ENCODE data around the gene ERI2. TPM values are rescaled to one million over a fixed set of nuclear protein-coding genes. Genes with fewer than 3 reads are reported as not detected.
"Not testable (repeated sequence)": the region's sequence is repeated elsewhere in the genome, so short reads cannot be mapped to it uniquely, and the experiment has no call there.

ERI2 gene
- total RNA-seq, 1 donor from 2014 or later, result 9.8 TPM

DNA sequence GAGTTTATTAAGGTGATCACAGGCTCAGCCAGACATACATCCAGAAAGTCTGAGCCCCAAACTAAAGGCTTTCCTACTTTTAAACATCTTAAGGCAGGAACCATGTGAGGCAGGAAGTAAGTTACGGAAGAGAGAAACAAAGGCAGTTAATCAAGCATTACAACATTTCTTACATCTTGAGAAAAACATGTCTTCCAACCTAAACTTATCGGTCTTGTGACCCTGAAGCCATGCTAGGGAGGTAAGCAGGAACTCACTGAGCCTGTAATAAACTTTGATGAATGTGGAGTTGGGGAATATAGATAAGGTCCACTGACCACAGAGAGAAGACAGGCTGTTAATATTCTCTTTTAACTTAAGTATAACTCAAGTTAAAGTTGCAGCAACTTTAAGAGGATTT is 45.9 kb downstream of the ERI2 start:
- intact Hi-C loops (cut with micrococcal nuclease), result no loop called here
- no peak overlapping the region for H3K27ac ChIP-seq (replicated peaks)
- TF ChIP-seq, protein P1, sequence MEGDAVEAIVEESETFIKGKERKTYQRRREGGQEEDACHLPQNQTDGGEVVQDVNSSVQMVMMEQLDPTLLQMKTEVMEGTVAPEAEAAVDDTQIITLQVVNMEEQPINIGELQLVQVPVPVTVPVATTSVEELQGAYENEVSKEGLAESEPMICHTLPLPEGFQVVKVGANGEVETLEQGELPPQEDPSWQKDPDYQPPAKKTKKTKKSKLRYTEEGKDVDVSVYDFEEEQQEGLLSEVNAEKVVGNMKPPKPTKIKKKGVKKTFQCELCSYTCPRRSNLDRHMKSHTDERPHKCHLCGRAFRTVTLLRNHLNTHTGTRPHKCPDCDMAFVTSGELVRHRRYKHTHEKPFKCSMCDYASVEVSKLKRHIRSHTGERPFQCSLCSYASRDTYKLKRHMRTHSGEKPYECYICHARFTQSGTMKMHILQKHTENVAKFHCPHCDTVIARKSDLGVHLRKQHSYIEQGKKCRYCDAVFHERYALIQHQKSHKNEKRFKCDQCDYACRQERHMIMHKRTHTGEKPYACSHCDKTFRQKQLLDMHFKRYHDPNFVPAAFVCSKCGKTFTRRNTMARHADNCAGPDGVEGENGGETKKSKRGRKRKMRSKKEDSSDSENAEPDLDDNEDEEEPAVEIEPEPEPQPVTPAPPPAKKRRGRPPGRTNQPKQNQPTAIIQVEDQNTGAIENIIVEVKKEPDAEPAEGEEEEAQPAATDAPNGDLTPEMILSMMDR (IDR thresholded peaks at IDR 0.05; ENCODE audit: borderline replicate concordance), result no peak

DNA sequence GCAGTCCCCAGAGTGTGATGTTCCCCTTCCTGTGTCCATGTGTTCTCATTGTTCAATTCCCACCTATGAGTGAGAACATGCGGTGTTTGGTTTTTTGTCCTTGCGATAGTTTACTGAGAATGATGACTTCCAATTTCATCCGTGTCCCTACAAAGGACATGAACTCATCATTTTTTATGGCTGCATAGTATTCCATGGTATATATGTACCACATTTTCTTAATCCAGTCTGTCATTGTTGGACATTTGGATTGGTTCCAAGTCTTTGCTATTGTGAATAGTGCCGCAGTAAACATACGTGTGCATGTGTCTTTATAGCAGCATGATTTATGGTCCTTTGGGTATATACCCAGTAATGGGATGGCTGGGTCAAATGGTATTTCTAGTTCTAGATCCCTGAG is 50.5 kb downstream of the ERI2 start:
- H3K9me3 ChIP-seq (replicated peaks); H3K27ac ChIP-seq (replicated peaks); H3K27me3 ChIP-seq (ENCODE audit: low read depth); intact Hi-C loops (cut with micrococcal nuclease); H3K36me3 ChIP-seq; H3K4me3 ChIP-seq; H3K4me1 ChIP-seq; DNase-seq: not testable (repeated sequence)

More for the DNA sequence above, 45.9 kb downstream of the ERI2 start:
- H3K4me1 ChIP-seq, result peaks cover 8% of the 10 kb centered on the region
- peaks cover 4% of the 10 kb centered on the region for H3K9me3 ChIP-seq (replicated peaks)
- H3K36me3 ChIP-seq, result no peaks in the 10 kb centered on the region
- H3K4me3 ChIP-seq, result no peak overlapping the region
- DNase-seq, result no peak
- no peaks in the 10 kb centered on the region for H3K27me3 ChIP-seq (ENCODE audit: low read depth)

DNA sequence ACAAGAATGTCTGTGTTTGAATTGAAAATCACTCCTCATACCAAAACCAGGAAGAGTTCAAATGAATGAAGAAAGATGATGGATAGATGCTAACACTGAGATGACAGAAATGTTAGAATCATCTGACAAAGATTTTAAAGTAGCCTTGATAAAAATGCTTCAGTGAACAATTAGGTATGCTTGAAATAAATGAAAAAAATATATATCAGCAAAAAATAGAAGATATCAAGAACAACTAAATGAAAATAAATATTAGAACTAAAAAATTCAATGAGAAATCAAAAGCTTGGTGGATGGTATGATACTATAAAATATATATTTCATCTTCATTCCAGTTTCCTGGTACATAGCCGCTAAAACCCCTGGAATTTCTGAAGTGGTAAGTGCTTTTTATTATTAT is 51.0 kb downstream of the ERI2 start:
- TF ChIP-seq, protein P1 (IDR thresholded peaks at IDR 0.05; ENCODE audit: borderline replicate concordance), result no peak
- Histone ChIP-seq H3K4me1 (no peaks in the 10 kb centered on the region), H3K27me3 (ENCODE audit: low read depth) (no peaks in the 10 kb centered on the region), H3K27ac (replicated peaks) (no peak overlapping the region), H3K36me3 (no peaks in the 10 kb centered on the region), H3K9me3 (replicated peaks) (no peaks in the 10 kb centered on the region), H3K4me3 (no peak overlapping the region)
- intact Hi-C loops (cut with micrococcal nuclease), result no loop called here
- no peak for DNase-seq

DNA sequence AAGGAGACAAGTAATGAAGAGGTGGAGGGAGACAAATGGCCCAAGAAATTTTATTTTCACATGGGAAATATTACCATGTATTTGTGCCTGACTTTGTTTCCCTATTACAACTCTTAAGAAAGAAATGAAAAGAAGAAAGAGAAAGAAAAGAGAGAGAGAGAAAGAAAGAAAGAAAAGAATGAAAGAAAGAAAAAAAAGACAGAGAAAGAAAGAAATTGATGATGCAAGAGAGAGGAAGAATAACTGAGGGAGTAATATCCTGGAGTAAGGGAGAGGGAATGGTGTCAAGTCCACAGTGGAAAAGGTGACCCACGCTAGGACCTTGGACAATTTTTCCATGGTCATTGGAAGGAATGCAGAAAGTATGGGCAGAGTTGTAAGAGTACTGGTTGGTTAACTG is 52.5 kb downstream of the ERI2 start:
- Histone ChIP-seq H3K27me3 (ENCODE audit: low read depth) (no peaks in the 10 kb centered on the region), H3K4me3 (no peak overlapping the region), H3K36me3 (no peaks in the 10 kb centered on the region), H3K9me3 (replicated peaks) (no peaks in the 10 kb centered on the region), H3K4me1 (no peaks in the 10 kb centered on the region), H3K27ac (replicated peaks) (no peak overlapping the region)
- intact Hi-C loops (cut with micrococcal nuclease), result no loop called here
- TF ChIP-seq, protein P1 (IDR thresholded peaks at IDR 0.05; ENCODE audit: borderline replicate concordance), result no peak
- DNase-seq, result no peak

DNA sequence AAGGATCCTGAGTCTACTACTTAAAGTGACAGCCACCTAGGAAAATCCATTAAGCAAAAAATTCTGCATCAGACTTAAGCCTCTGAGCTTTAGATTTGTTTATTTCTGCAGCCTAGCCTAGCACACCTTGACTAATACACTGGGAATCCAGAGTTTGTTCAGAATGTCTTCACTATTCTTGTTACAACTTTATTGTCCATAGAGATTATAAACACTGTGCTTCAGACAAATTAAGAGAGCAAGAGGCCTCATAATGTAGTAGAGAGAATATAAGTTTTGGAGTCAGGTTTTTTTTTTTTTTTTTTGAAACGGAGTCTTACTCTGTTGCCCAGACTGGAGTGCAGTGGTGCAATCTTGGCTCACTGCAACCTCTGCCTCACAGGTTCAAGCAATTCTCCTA is 55.7 kb downstream of the ERI2 start:
- Histone ChIP-seq H3K27me3 (ENCODE audit: low read depth) (no peaks in the 10 kb centered on the region), H3K4me3 (no peak overlapping the region), H3K27ac (replicated peaks) (no peak overlapping the region), H3K9me3 (replicated peaks) (peaks cover 17% of the 10 kb centered on the region), H3K36me3 (no peaks in the 10 kb centered on the region), H3K4me1 (no peaks in the 10 kb centered on the region)
- intact Hi-C loops (cut with micrococcal nuclease), result no loop called here
- no peak for DNase-seq
- TF ChIP-seq, protein P1 (IDR thresholded peaks at IDR 0.05; ENCODE audit: borderline replicate concordance), result no peak

DNA sequence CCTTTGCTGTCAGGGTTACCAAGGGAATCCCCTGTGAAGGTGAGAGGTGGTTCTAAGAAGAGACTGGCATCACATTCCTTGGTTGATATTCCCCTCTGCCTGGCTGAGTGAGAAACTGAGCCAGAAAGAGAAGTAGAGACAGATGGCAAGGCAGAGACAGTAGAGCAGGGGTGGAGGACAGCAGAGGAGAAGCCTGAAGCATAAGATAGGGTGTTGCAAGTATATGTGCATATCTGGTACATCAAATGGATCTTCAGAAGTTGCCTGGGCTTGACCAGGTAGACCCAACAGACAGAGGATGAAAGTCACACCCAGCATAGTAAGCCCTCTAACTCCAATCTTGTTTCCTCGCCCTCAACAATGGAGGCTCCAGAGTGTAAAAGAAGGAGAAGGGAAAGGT is 56.8 kb downstream of the ERI2 start:
- Histone ChIP-seq H3K4me3 (no peak overlapping the region), H3K27ac (replicated peaks) (no peak overlapping the region)
- intact Hi-C loops (cut with micrococcal nuclease), result no loop called here

More for the DNA sequence above, 56.8 kb downstream of the ERI2 start:
- H3K9me3 ChIP-seq (replicated peaks), result peaks cover 17% of the 10 kb centered on the region
- TF ChIP-seq, protein P1 (IDR thresholded peaks at IDR 0.05; ENCODE audit: borderline replicate concordance), result no peak
- no peaks in the 10 kb centered on the region for H3K36me3 ChIP-seq
- DNase-seq, result no peak
- H3K27me3 ChIP-seq (ENCODE audit: low read depth), result no peaks in the 10 kb centered on the region
- no peaks in the 10 kb centered on the region for H3K4me1 ChIP-seq
